Brain microvascular endothelial cell (primary cell): ENCODE results near the gene GCNT2.
A peak's percentile ranks its signal among the peaks of the same experiment; 100 is the strongest.

Experiments used
- DNase-seq: peaks from one replicate; pipeline ENCODE4 v3.0.0-alpha.2; 2020
- H3K27ac ChIP-seq: fragments of 250-450 bp; sonication (Bioruptor Pico); 2 replicates; pipeline ENCODE4 v1.5.1; 2020; ENCODE audit warnings: mild to moderate bottlenecking, moderate library complexity
- H3K27me3 ChIP-seq: fragments of 250-450 bp; sonication (Bioruptor Pico); replicated peaks from 2 replicates; pipeline ENCODE4 v1.5.1; 2020; ENCODE audit warnings: mild to moderate bottlenecking
- H3K36me3 ChIP-seq: fragments of 250-450 bp; sonication (Bioruptor Pico); replicated peaks from 2 replicates; pipeline ENCODE4 v1.5.1; 2020; ENCODE audit warnings: mild to moderate bottlenecking
- H3K4me3 ChIP-seq: 2 replicates; pipeline ENCODE4 v1.5.1; 2011; ENCODE audit warnings: low read depth, mild to moderate bottlenecking, control low read depth, low read length, moderate library complexity
- in situ Hi-C: cut with HindIII; loops from 2 replicates; pipeline ENCODE4 v1.10.0; 2017; ENCODE audit warnings: low sequenced_read_pairs, low pct_ligation_motif_present
- TF ChIP-seq, protein P1 (sequence below): IDR thresholded peaks from 2 replicates; pipeline ENCODE4 v1.5.1; 2011; ENCODE audit warnings: low read depth, mild to moderate bottlenecking, moderate library complexity, low read length, control low read depth, inconsistent platforms; ENCODE audit errors: missing control alignments

Gene GCNT2

DNA sequence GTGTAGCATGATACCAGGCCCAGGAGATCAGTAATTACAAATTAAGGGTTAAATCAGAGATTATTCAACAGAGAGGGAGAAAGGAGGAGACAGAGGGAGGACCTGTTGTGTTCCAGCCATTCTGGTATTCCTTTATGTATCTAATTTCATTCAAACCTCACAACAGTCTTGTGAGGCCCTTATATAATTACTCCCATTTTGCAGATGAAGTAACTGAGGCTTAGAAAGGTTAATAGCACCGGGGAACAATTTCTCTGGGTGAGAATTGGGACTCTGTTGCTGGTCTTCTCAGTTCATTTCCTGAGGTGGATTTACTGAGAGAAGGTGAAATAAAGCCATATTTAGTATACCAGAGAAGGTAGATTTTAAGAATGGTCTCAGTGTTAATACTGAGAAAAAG lies 106.6 kb downstream of the GCNT2 start:
- no peaks in the 10 kb centered on the region for H3K36me3 ChIP-seq
- H3K27me3 ChIP-seq = no peaks in the 10 kb centered on the region
- no peak overlapping the region for H3K4me3 ChIP-seq
- no peak for DNase-seq
- in situ Hi-C loops = no loop called here
- H3K27ac ChIP-seq = no peak overlapping the region
- TF ChIP-seq, protein P1, sequence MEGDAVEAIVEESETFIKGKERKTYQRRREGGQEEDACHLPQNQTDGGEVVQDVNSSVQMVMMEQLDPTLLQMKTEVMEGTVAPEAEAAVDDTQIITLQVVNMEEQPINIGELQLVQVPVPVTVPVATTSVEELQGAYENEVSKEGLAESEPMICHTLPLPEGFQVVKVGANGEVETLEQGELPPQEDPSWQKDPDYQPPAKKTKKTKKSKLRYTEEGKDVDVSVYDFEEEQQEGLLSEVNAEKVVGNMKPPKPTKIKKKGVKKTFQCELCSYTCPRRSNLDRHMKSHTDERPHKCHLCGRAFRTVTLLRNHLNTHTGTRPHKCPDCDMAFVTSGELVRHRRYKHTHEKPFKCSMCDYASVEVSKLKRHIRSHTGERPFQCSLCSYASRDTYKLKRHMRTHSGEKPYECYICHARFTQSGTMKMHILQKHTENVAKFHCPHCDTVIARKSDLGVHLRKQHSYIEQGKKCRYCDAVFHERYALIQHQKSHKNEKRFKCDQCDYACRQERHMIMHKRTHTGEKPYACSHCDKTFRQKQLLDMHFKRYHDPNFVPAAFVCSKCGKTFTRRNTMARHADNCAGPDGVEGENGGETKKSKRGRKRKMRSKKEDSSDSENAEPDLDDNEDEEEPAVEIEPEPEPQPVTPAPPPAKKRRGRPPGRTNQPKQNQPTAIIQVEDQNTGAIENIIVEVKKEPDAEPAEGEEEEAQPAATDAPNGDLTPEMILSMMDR = no peak

DNA sequence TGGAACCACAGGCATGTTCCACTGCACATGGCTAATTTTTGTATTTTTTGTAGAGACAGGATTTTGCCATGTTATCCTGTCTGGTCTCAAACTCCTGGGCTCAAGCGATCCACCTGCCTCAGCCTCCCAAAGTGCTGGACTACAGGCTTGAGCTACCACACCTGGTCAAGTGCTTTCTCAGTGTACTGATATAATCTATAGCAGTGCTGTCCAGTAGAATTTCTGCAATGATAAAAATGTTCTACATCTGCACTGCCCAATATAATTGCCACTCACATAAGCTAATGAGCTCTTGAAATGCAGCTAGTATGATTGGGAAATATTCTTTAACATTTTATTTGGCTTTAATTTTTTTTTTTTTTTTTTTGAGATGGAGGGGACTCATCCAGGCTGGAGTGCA lies 109.0 kb downstream of the GCNT2 start:
- Histone ChIP-seq H3K36me3 (no peaks in the 10 kb centered on the region), H3K27me3 (no peaks in the 10 kb centered on the region), H3K27ac (no peak overlapping the region), H3K4me3 (no peak overlapping the region)
- DNase-seq = no peak
- TF ChIP-seq, protein P1 = no peak
- in situ Hi-C loops = no loop called here

DNA sequence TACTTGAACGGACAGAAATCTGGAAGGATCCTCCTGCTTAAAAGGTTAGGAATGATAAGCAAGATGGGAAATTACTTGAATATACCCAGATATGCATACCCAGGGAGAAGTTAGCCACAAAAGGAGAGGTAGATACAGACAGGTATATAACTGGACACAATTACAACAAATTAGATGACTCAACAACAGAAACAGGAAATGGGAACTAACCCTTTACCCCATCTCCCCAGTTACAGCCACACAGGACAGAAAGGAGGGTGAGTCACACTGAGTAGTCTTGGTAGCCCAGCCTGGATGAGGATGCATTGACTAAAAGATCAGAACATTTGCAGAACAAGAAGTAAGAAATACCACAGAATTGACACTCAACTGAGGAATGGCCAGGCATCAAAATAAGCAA lies 112.1 kb downstream of the GCNT2 start:
- TF ChIP-seq, protein P1 = no peak
- peak; percentile 77 for DNase-seq
- no peaks in the 10 kb centered on the region for H3K36me3 ChIP-seq
- H3K27ac ChIP-seq = no peak overlapping the region
- in situ Hi-C loops = no loop called here
- H3K4me3 ChIP-seq = no peak overlapping the region
- H3K27me3 ChIP-seq = no peaks in the 10 kb centered on the region

DNA sequence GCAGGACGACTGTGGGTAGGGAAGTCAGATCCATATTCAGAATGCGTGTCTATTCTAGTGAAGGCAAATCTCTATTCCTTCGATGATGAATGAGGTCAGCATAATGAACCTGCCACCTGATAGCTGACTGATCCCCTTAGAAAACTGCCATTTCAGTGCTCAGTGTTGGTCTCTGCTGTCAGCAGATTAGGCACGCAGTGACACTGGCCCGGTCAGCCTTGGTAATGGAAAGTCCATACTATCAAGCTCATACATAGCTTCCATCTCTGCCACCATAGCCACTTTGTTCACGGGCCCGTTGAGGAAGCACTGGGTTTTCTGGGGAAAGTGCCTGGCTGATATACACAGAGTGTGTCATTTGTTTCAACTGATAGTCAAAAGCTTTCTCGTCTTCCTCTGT lies 119.3 kb downstream of the GCNT2 start:
- DNase-seq = no peak
- no peak overlapping the region for H3K27ac ChIP-seq
- H3K36me3 ChIP-seq = no peaks in the 10 kb centered on the region
- in situ Hi-C loops = no loop called here
- TF ChIP-seq, protein P1 = no peak
- H3K27me3 ChIP-seq = no peaks in the 10 kb centered on the region
- no peak overlapping the region for H3K4me3 ChIP-seq

DNA sequence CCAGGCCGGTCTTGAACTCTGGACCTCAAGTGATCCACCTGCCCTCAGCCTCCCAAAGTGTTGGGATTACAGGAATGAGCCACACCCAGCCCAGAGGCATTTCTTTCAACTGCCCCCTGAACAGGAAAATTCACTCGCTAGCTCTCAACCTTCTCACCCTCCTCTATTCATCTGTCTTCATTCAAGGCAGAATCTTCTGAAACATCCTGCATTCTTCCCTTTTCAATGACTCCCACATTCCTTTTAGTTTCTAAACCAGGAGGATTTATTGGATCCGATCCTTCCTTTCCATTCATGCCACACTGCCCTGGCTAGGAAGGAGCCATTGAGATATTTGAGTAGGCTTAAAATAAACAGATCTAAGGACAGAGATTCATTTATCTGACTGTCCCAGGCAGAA lies 120.4 kb downstream of the GCNT2 start:
- Histone ChIP-seq H3K36me3 (no peaks in the 10 kb centered on the region), H3K27me3 (no peaks in the 10 kb centered on the region), H3K4me3 (no peak overlapping the region), H3K27ac (no peak overlapping the region)
- in situ Hi-C loops = no loop called here
- TF ChIP-seq, protein P1 = no peak
- no peak for DNase-seq

DNA sequence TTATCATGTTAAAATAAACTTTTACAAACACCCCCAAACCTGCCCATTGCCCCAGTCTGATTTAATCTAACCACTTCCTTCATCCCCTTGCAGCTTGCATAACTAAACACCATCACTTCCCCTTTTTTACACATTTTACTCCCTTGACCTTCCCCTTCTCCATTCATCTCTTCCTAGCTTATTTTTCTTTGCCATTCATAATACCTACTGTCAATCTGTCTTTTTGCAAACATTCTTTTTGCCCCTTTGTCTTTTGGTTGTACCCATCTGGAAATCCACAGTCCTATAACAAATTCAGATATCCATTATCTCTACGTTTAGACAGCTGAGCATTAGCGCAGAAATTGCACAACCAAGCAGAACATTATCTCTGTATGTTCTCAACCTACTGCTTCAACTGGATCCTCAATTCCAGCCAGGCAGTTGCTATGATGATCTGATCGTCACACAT lies 122.1 kb downstream of the GCNT2 start:
- Histone ChIP-seq H3K27me3 (no peaks in the 10 kb centered on the region), H3K27ac (no peak overlapping the region), H3K36me3 (no peaks in the 10 kb centered on the region), H3K4me3 (no peak overlapping the region)
- in situ Hi-C loops = no loop called here
- TF ChIP-seq, protein P1 = no peak
- no peak for DNase-seq
